Mesendoderm (in vitro differentiated cells): ENCODE measurements around the gene RNF169.

ENCODE experiments used
- DNase-seq: peaks from one replicate; pipeline ENCODE4 v3.0.0; 2013
- H2AK5ac ChIP-seq: 2 replicates; pipeline ENCODE4 v1.6.1; 2013; ENCODE audit warnings: low read length, inconsistent platforms
- H2BK120ac ChIP-seq: 2 replicates; pipeline ENCODE4 v1.6.1; 2013; ENCODE audit warnings: low read depth, mild to moderate bottlenecking, low read length, moderate library complexity, mixed read lengths
- H2BK15ac ChIP-seq: replicated peaks from 2 replicates; pipeline ENCODE4 v1.6.1; 2013; ENCODE audit warnings: low read depth, mild to moderate bottlenecking, moderate library complexity
- H2BK5ac ChIP-seq: 2 replicates; pipeline ENCODE4 v1.6.1; 2013; ENCODE audit warnings: low read length, inconsistent platforms
- H3K18ac ChIP-seq: 2 replicates; pipeline ENCODE4 v1.6.1; 2013; ENCODE audit warnings: mild to moderate bottlenecking, low read length, mixed read lengths
- H3K23ac ChIP-seq: one replicate; pipeline ENCODE4 v1.6.1; 2013; ENCODE audit warnings: low read length
- H3K27ac ChIP-seq: 2 replicates; pipeline ENCODE4 v1.5.1; 2013; ENCODE audit warnings: low read depth, mild to moderate bottlenecking, inconsistent platforms, low read length, moderate library complexity
- H3K27me3 ChIP-seq: 2 replicates; pipeline ENCODE4 v1.6.1; 2013; ENCODE audit warnings: low read length, control low read depth, mild to moderate bottlenecking, inconsistent platforms; ENCODE audit not compliant: insufficient read depth, poor library complexity
- H3K36me3 ChIP-seq: 2 replicates; pipeline ENCODE4 v1.6.1; 2013; ENCODE audit warnings: low read length, inconsistent platforms; ENCODE audit not compliant: control insufficient read depth, insufficient read depth
- H3K4ac ChIP-seq: one replicate; pipeline ENCODE4 v1.6.1; 2013; ENCODE audit warnings: low read depth, mild to moderate bottlenecking, low read length, moderate library complexity
- H3K4me1 ChIP-seq: 2 replicates; pipeline ENCODE4 v1.6.1; 2013; ENCODE audit warnings: low read depth, low read length, inconsistent platforms; ENCODE audit not compliant: control insufficient read depth
- H3K4me2 ChIP-seq: 2 replicates; pipeline ENCODE4 v1.6.1; 2013; ENCODE audit warnings: low read length
- H3K4me3 ChIP-seq: 2 replicates; pipeline ENCODE4 v1.5.1; 2013; ENCODE audit warnings: mild to moderate bottlenecking, low read length
- H3K56ac ChIP-seq: one replicate; pipeline ENCODE4 v1.6.1; 2013; ENCODE audit warnings: low read length
- H3K79me1 ChIP-seq: 2 replicates; pipeline ENCODE4 v1.6.1; 2013; ENCODE audit warnings: low read length, inconsistent platforms
- H3K79me2 ChIP-seq: 2 replicates; pipeline ENCODE4 v1.6.1; 2013; ENCODE audit warnings: mild to moderate bottlenecking, low read length; ENCODE audit not compliant: control insufficient read depth, insufficient read depth
- H3K9ac ChIP-seq: 2 replicates; pipeline ENCODE4 v1.6.1; 2013; ENCODE audit warnings: low read length, inconsistent platforms
- H4K5ac ChIP-seq: one replicate; pipeline ENCODE4 v1.6.1; 2013; ENCODE audit warnings: low read length
- H4K8ac ChIP-seq: one replicate; pipeline ENCODE4 v1.6.1; 2013; ENCODE audit warnings: low read depth, mild to moderate bottlenecking, control low read depth, low read length, moderate library complexity
- WGBS: extraction: QIAGEN DNeasy Blood & Tissue Kit; methylation state at CpG from one replicate; pipeline ENCODE4 v1.1.7; 2013; ENCODE audit warnings: low lambda C conversion rate, missing lambda C conversion rate; ENCODE audit not compliant: insufficient coverage; ENCODE audit errors: extremely low coverage; 5-methylcytosine and 5-hydroxymethylcytosine counted together

The RNF169 gene

GRCh38 chr11:74775762-74776161 is 27.1 kb downstream of the RNF169 start:
- Histone ChIP-seq H3K36me3 (no peaks in the 10 kb centered on the region), H3K18ac (no peak overlapping the region), H4K8ac (no peak overlapping the region), H3K79me1 (peaks cover 10% of the 10 kb centered on the region), H3K23ac (no peak overlapping the region), H3K4me1 (no peaks in the 10 kb centered on the region), H2BK120ac (no peak overlapping the region), H2BK15ac (no peak overlapping the region), H3K56ac (no peak overlapping the region), H3K4ac (no peak overlapping the region), H2BK5ac (no peak overlapping the region), H3K27ac (no peak overlapping the region), H3K9ac (no peak overlapping the region), H3K27me3 (no peaks in the 10 kb centered on the region), H3K79me2 (peaks cover 3% of the 10 kb centered on the region), H3K4me3 (no peak overlapping the region), H4K5ac (no peak overlapping the region), H3K4me2 (no peak overlapping the region), H2AK5ac (no peak overlapping the region)
- DNase-seq = no peak
- WGBS = no CpG with 5 or more reads among the region's 1 CpG

- Histone ChIP-seq H4K8ac (peak overlapping the region; percentile 39), H3K36me3 (no peaks in the 10 kb centered on the region), H2BK5ac (no peak overlapping the region), H3K4me2 (no peak overlapping the region), H3K27me3 (no peaks in the 10 kb centered on the region), H3K18ac (no peak overlapping the region), H3K79me1 (peaks cover 11% of the 10 kb centered on the region), H3K4me3 (no peak overlapping the region), H2BK15ac (no peak overlapping the region), H2BK120ac (no peak overlapping the region), H3K4ac (no peak overlapping the region), H3K4me1 (no peaks in the 10 kb centered on the region), H3K23ac (no peak overlapping the region), H3K9ac (no peak overlapping the region), H3K27ac (no peak overlapping the region), H3K56ac (no peak overlapping the region), H3K79me2 (peaks cover 3% of the 10 kb centered on the region), H4K5ac (no peak overlapping the region), H2AK5ac (no peak overlapping the region)
- no peak for DNase-seq
These were observed 27.9 kb downstream of the RNF169 start for GRCh38 chr11:74776546-74776945.

- Histone ChIP-seq H3K27me3 (no peaks in the 10 kb centered on the region), H3K4me1 (no peaks in the 10 kb centered on the region), H3K27ac (no peak overlapping the region), H4K8ac (no peak overlapping the region), H3K79me2 (peaks cover 5% of the 10 kb centered on the region), H3K18ac (no peak overlapping the region), H2AK5ac (no peak overlapping the region), H3K9ac (no peak overlapping the region), H2BK15ac (no peak overlapping the region), H3K23ac (no peak overlapping the region), H3K4me2 (no peak overlapping the region), H3K79me1 (peaks cover 14% of the 10 kb centered on the region), H3K56ac (no peak overlapping the region), H2BK5ac (no peak overlapping the region), H3K36me3 (no peaks in the 10 kb centered on the region), H4K5ac (no peak overlapping the region), H3K4me3 (no peak overlapping the region), H3K4ac (no peak overlapping the region), H2BK120ac (no peak overlapping the region)
- DNase-seq = peak; percentile 31
These were observed 28.4 kb downstream of the RNF169 start for GRCh38 chr11:74777038-74777437.

- H3K4me2 ChIP-seq = no peak overlapping the region
- H3K4ac ChIP-seq = no peak overlapping the region
- DNase-seq = no peak
- no peak overlapping the region for H3K9ac ChIP-seq
- no peaks in the 10 kb centered on the region for H3K27me3 ChIP-seq
- peaks cover 6% of the 10 kb centered on the region for H3K79me2 ChIP-seq
- no peaks in the 10 kb centered on the region for H3K4me1 ChIP-seq
- H3K4me3 ChIP-seq = no peak overlapping the region
- H2BK120ac ChIP-seq = no peak overlapping the region
- peaks cover 18% of the 10 kb centered on the region for H3K79me1 ChIP-seq
- WGBS = no CpG with 5 or more reads among the region's 4 CpGs
- no peak overlapping the region for H3K56ac ChIP-seq
- no peak overlapping the region for H3K23ac ChIP-seq
- no peak overlapping the region for H2BK5ac ChIP-seq
- no peaks in the 10 kb centered on the region for H3K36me3 ChIP-seq
- no peak overlapping the region for H3K18ac ChIP-seq
- H2BK15ac ChIP-seq = no peak overlapping the region
- no peak overlapping the region for H3K27ac ChIP-seq
- no peak overlapping the region for H4K5ac ChIP-seq
- H2AK5ac ChIP-seq = no peak overlapping the region
- H4K8ac ChIP-seq = no peak overlapping the region
These were observed 29.2 kb downstream of the RNF169 start for GRCh38 chr11:74777877-74778276.

GRCh38 chr11:74778581-74778980 is 29.9 kb downstream of the RNF169 start:
- Histone ChIP-seq H2BK15ac (no peak overlapping the region), H3K36me3 (no peaks in the 10 kb centered on the region), H4K8ac (no peak overlapping the region), H2BK5ac (no peak overlapping the region), H3K9ac (no peak overlapping the region), H3K27ac (no peak overlapping the region), H4K5ac (no peak overlapping the region), H3K4ac (no peak overlapping the region), H3K79me1 (peaks cover 16% of the 10 kb centered on the region), H3K4me2 (no peak overlapping the region), H3K79me2 (peaks cover 6% of the 10 kb centered on the region), H2BK120ac (no peak overlapping the region), H3K18ac (no peak overlapping the region), H3K23ac (no peak overlapping the region), H3K4me1 (no peaks in the 10 kb centered on the region), H3K27me3 (no peaks in the 10 kb centered on the region), H2AK5ac (no peak overlapping the region), H3K4me3 (no peak overlapping the region), H3K56ac (no peak overlapping the region)
- WGBS = no CpG with 5 or more reads among the region's 6 CpGs
- no peak for DNase-seq

- no peak overlapping the region for H3K27ac ChIP-seq
- peaks cover 21% of the 10 kb centered on the region for H3K79me1 ChIP-seq
- no CpG with 5 or more reads among the region's 4 CpGs for WGBS
- no peak overlapping the region for H3K4me3 ChIP-seq
- no peaks in the 10 kb centered on the region for H3K27me3 ChIP-seq
- H4K8ac ChIP-seq = no peak overlapping the region
- peaks cover 9% of the 10 kb centered on the region for H3K79me2 ChIP-seq
- no peak for DNase-seq
- no peak overlapping the region for H3K18ac ChIP-seq
- H3K56ac ChIP-seq = no peak overlapping the region
- no peaks in the 10 kb centered on the region for H3K36me3 ChIP-seq
- H2BK15ac ChIP-seq = no peak overlapping the region
- no peak overlapping the region for H3K23ac ChIP-seq
- no peak overlapping the region for H2BK5ac ChIP-seq
- no peak overlapping the region for H3K4ac ChIP-seq
- H3K4me1 ChIP-seq = no peaks in the 10 kb centered on the region
- no peak overlapping the region for H3K4me2 ChIP-seq
- no peak overlapping the region for H2BK120ac ChIP-seq
- H4K5ac ChIP-seq = no peak overlapping the region
- no peak overlapping the region for H3K9ac ChIP-seq
- H2AK5ac ChIP-seq = no peak overlapping the region
These were observed 31.8 kb downstream of the RNF169 start for GRCh38 chr11:74780248-74781005.
